Motor neuron (in vitro differentiated cells): ENCODE measurements around the gene NUMBL. TPM values are rescaled to one million over a fixed set of nuclear protein-coding genes. Genes with fewer than 3 reads are reported as not detected.

Source experiments
- ATAC-seq, 8 experiments: fragments of 200-7000 bp; cut with Tn5 transposase; replicated peaks in 6 of 8; 2 replicates each; pipeline ENCODE4 v1.8.0; 2021; ENCODE audit warnings: mild to moderate bottlenecking in 8 of 8, moderate library complexity in 8 of 8
- H3K27ac ChIP-seq, 2 donors: fragments of 250-450 bp; sonication (Bioruptor Pico); 2 replicates each; pipeline ENCODE4 v1.9.0; 2021; ENCODE audit warnings: antibody characterized with exemption in 2 of 2, mild to moderate bottlenecking in 2 of 2, moderate library complexity in 1 of 2
- H3K4me1 ChIP-seq, 2 donors: fragments of 250-450 bp; sonication (Bioruptor Pico); replicated peaks in 1 of 2; 2 replicates each; pipeline ENCODE4 v1.6.1; 2021; ENCODE audit warnings: antibody characterized with exemption in 2 of 2, mild to moderate bottlenecking in 2 of 2, moderate library complexity in 1 of 2
- H3K4me3 ChIP-seq, 5 donors: fragments of 250-450 bp; sonication (Bioruptor Pico); 2 replicates each; pipeline ENCODE4 v1.9.0; 2021; ENCODE audit warnings: antibody characterized with exemption in 5 of 5, mild to moderate bottlenecking in 5 of 5, moderate library complexity in 4 of 5
- WGBS, 10 experiments: fragments of 450-650 bp; shearing (Covaris generic); methylation state at CpG; one replicate each; pipeline ENCODE4 v1.0.0; 2022; 5-methylcytosine and 5-hydroxymethylcytosine counted together
- in situ Hi-C, 9 experiments: fragments of 400-800 bp; cut with MboI; loops; one replicate each; pipeline ENCODE4 v1.15.0; 2021; ENCODE audit warnings: low sequenced_read_pairs in 9 of 9, low pct_unique_long_range_greater_than_20kb in 2 of 9; ENCODE audit not compliant: unreplicated experiment in 9 of 9
- total RNA-seq, 8 experiments: library from RNA; unstranded; fragments of 300-600 nt; gene quantifications; 2 replicates each; pipeline versions ENCODE4 v1.2.3 to v1.2.4, GENCODE V29; 2022

Gene NUMBL
- total RNA-seq, 8 experiments from 2014 or later, result 7.9 to 26.2 (median 18.3) TPM

DNA sequence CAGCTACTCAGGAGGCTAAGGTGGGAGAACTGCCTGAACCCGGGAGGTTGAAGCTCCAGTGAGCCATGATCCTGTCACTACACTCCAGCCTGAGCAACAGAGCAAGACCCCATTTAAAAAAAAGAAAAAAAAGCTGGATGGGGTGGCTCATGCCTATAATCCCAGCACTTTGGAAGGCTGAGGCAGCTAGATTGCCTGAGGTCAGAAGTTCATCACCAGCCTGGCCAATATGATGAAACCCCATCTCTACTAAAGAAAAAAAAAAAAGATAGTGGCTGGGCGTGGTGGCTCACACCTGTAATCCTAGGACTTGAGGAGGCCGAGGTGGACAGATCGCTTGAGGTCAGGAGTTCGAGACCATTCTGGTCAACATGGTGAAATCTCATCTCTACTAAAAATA is 74.3 kb downstream of the NUMBL start:
- no peak for ATAC-seq
- no peak overlapping the region for H3K27ac ChIP-seq
- in situ Hi-C loops, result no loop called here
- H3K4me1 ChIP-seq, result peaks cover 0 to 11% of the 10 kb centered on the region in 2 donors
- H3K4me3 ChIP-seq, result no peak overlapping the region
- 75 to 100% (median 96%) methylated on average over 1 to 5 of the region's 5 CpGs; no CpG with 5 or more reads in 2 of the 10 experiments for WGBS, 10 experiments

Other genes with a start within 250 kb of the NUMBL start
- gene SERTAD3, start 246.3 kb downstream of the NUMBL start, total RNA-seq, result 10 to 100 TPM; 11.2 to 28.6 (median 18.2) TPM
- gene BLVRB, start 224.9 kb downstream of the NUMBL start, total RNA-seq, result 100 to 1,000 TPM in 1 of 8 experiments, 10 to 100 TPM in 6, 1 to 10 TPM in 1; 7.7 to 144 (median 48.3) TPM
- 10 to 100 TPM in 1 of 8 experiments, 1 to 10 TPM in 6, under 1 TPM in 1; 0.56 to 10.1 (median 3.0) TPM for gene SPTBN4, start 223.7 kb downstream of the NUMBL start, total RNA-seq
- gene SHKBP1, start 113.8 kb downstream of the NUMBL start, total RNA-seq, result 10 to 100 TPM in 7 of 8 experiments, 1 to 10 TPM in 1; 10.0 to 37.1 (median 21.2) TPM
- 10 to 100 TPM in 7 of 8 experiments, 1 to 10 TPM in 1; 1.8 to 52.8 (median 20.1) TPM for gene LTBP4, start 89.3 kb downstream of the NUMBL start, total RNA-seq
- 10 to 100 TPM; 27.6 to 53.1 (median 32.8) TPM for gene COQ8B, start 26.2 kb upstream of the NUMBL start, total RNA-seq
- gene ITPKC, start 26.5 kb upstream of the NUMBL start, total RNA-seq, result 10 to 100 TPM in 3 of 8 experiments, 1 to 10 TPM in 5; 7.8 to 13.1 (median 9.2) TPM
- gene ACTMAP, start 59.8 kb upstream of the NUMBL start, total RNA-seq, result 10 to 100 TPM in 1 of 8 experiments, 1 to 10 TPM in 7; 2.4 to 12.6 (median 3.8) TPM
- gene SNRPA, start 60.6 kb upstream of the NUMBL start, total RNA-seq, result 100 to 1,000 TPM in 1 of 8 experiments, 10 to 100 TPM in 7; 32.4 to 112 (median 40.7) TPM
- 1 to 10 TPM in 3 of 8 experiments, under 1 TPM in 1, not detected in 4; 0.90 to 5.0 (median 1.5) TPM for gene MIA, start 84.9 kb upstream of the NUMBL start, total RNA-seq
- 10 to 100 TPM; 14.5 to 23.0 (median 19.4) TPM for gene RAB4B, start 87.6 kb upstream of the NUMBL start, total RNA-seq
- 10 to 100 TPM; 32.1 to 96.2 (median 65.5) TPM for gene EGLN2, start 108.5 kb upstream of the NUMBL start, total RNA-seq
- 1 to 10 TPM in 3 of 8 experiments, under 1 TPM in 2, not detected in 3; 0.16 to 2.0 (median 1.4) TPM for gene CYP2A6, start 159.8 kb upstream of the NUMBL start, total RNA-seq
- 1 to 10 TPM in 1 of 8 experiments, under 1 TPM in 4, not detected in 3; 0.17 to 1.1 (median 0.45) TPM for gene CYP2A7, start 191.6 kb upstream of the NUMBL start, total RNA-seq